Smooth muscle cell (in vitro differentiated cells): ENCODE results near the gene KCTD11. TPM values are rescaled to one million over a fixed set of nuclear protein-coding genes. Genes with fewer than 3 reads are reported as not detected.

ENCODE experiments used
- DNase-seq: peaks from one replicate; lab custom pipeline; 2025; ENCODE audit not compliant: unreplicated experiment; lab: John Stamatoyannopoulos, UW
- H2AFZ ChIP-seq: fragments of 200-600 bp; sonication (generic); 2 replicates; pipeline ENCODE4 v1.6.0; 2016; ENCODE audit warnings: antibody characterized with exemption, low read depth, mild to moderate bottlenecking
- H3F3A ChIP-seq: fragments of 200-600 bp; sonication (generic); 2 replicates; pipeline ENCODE4 v1.6.0; 2017; ENCODE audit warnings: antibody characterized with exemption, low read depth
- H3K27ac ChIP-seq: fragments of 200-600 bp; sonication (generic); 2 replicates; pipeline ENCODE4 v1.5.1; 2016; ENCODE audit warnings: low read depth, mild to moderate bottlenecking
- H3K27me3 ChIP-seq: fragments of 200-600 bp; sonication (generic); 2 replicates; pipeline ENCODE4 v1.6.1; 2016; ENCODE audit warnings: low read depth, mild to moderate bottlenecking
- H3K36me3 ChIP-seq: fragments of 200-600 bp; sonication (generic); 2 replicates; pipeline ENCODE4 v1.5.1; 2016; ENCODE audit warnings: low read depth
- H3K4me1 ChIP-seq: fragments of 200-600 bp; sonication (generic); 2 replicates; pipeline ENCODE4 v1.5.1; 2016; ENCODE audit warnings: low read depth
- H3K4me2 ChIP-seq: fragments of 200-600 bp; sonication (generic); 2 replicates; pipeline ENCODE4 v1.6.0; 2016; ENCODE audit warnings: mild to moderate bottlenecking
- H3K4me3 ChIP-seq: fragments of 200-600 bp; sonication (generic); 2 replicates; pipeline ENCODE4 v1.5.1; 2016; ENCODE audit warnings: mild to moderate bottlenecking
- H3K79me2 ChIP-seq: fragments of 200-600 bp; sonication (generic); 2 replicates; pipeline ENCODE4 v1.6.0; 2016; ENCODE audit warnings: low read depth, mild to moderate bottlenecking
- H3K9ac ChIP-seq: fragments of 200-600 bp; sonication (generic); 2 replicates; pipeline ENCODE4 v1.6.0; 2016; ENCODE audit warnings: low read depth
- H3K9me3 ChIP-seq: fragments of 200-600 bp; sonication (generic); replicated peaks from 2 replicates; pipeline ENCODE4 v1.5.1; 2016; ENCODE audit warnings: low read depth
- H4K20me1 ChIP-seq: fragments of 200-600 bp; sonication (generic); 2 replicates; pipeline ENCODE4 v1.6.0; 2016; ENCODE audit warnings: low read depth
- CTCF ChIP-seq: fragments of 200-600 bp; sonication (generic); IDR thresholded peaks from 2 replicates; pipeline ENCODE4 v1.5.1; 2017; ENCODE audit warnings: borderline replicate concordance, mild to moderate bottlenecking, antibody characterized with exemption; ENCODE audit not compliant: insufficient read depth, poor library complexity, severe bottlenecking
- WGBS: methylation state at CpG from one replicate; pipeline ENCODE4 v1.1.7; 2016; ENCODE audit warnings: low lambda C conversion rate; 5-methylcytosine and 5-hydroxymethylcytosine counted together
- polyA plus RNA-seq: library from polyadenylated mRNA; unstranded; fragments of >200 nt; fragmentation: Nextera tagmentation; extraction: Ambion mirVana; gene quantifications from 2 replicates; pipeline ENCODE4 v1.2.1, GENCODE V29; 2016
- total RNA-seq: library from RNA; depleted of rRNA; stranded (reverse); fragments of >200 nt; gene quantifications from 2 replicates; pipeline ENCODE4 v1.2.3, GENCODE V29; 2014

Gene KCTD11
- total and polyA plus RNA-seq, 2 experiments from 2014 or later: 33.8 to 34.7 TPM

DNA sequence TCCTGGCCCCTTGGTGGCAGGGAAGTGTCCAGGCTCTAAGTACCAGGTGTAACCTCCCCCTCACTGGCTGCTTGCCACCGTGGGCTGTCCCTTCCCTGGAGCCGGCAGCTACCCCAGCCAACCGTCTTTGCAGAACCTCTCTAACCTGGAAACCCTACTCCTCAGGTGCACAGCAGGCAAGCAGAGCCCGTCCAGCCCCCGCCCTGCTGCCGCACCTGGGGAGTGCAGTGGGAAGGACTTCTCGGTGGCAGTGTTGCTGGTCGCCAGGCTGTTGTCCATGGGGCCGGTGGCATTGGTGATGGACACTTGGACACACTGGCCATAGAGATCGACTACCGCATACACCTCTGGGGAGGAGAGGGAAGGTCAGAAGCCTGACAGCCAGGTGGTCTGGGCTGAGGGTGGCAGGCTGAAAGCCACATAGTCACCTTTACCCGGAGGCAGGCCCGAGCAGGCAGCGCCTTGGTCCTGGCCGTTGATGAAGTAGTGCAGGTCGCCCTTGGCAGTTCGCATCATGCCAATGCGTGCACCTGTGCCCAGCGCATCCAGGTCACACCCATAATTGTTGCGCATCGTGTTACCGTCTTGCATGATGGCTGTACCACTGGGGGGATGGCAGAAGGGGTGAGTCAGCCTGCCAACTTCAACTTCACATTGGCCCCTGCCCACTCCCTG, 29.3 kb upstream of the KCTD11 start:
- Histone ChIP-seq H3K79me2 (no peaks in the 10 kb centered on the region), H3K27ac (no peak overlapping the region), H4K20me1 (no peaks in the 10 kb centered on the region), H3K27me3 (no peaks in the 10 kb centered on the region), H3K4me1 (no peaks in the 10 kb centered on the region), H3F3A (no peaks in the 10 kb centered on the region), H3K4me2 (no peak overlapping the region), H3K9me3 (no peaks in the 10 kb centered on the region), H3K9ac (no peak overlapping the region), H3K4me3 (no peak overlapping the region), H2AFZ (no peak overlapping the region), H3K36me3 (no peaks in the 10 kb centered on the region)
- DNase-seq: no peak
- 98% methylated on average over 22 of the region's 22 CpGs for WGBS
- TF ChIP-seq CTCF: no peak

- TF ChIP-seq CTCF: peak; percentile 71
- no peak overlapping the region for H2AFZ ChIP-seq
- H3K4me2 ChIP-seq: no peak overlapping the region
- no peak for DNase-seq
- WGBS: 75% methylated on average over 39 of the region's 39 CpGs
- H3K36me3 ChIP-seq: no peaks in the 10 kb centered on the region
- H3K9me3 ChIP-seq: no peaks in the 10 kb centered on the region
- H3K27ac ChIP-seq: no peak overlapping the region
- H3K27me3 ChIP-seq: no peaks in the 10 kb centered on the region
- no peaks in the 10 kb centered on the region for H4K20me1 ChIP-seq
- no peak overlapping the region for H3K9ac ChIP-seq
- peaks cover 9% of the 10 kb centered on the region for H3K4me1 ChIP-seq
- peaks cover 10% of the 10 kb centered on the region for H3K79me2 ChIP-seq
- no peaks in the 10 kb centered on the region for H3F3A ChIP-seq
- no peak overlapping the region for H3K4me3 ChIP-seq
Observed at GRCh38 chr17:7323731-7324437, 28.1 kb upstream of the KCTD11 start.

DNA sequence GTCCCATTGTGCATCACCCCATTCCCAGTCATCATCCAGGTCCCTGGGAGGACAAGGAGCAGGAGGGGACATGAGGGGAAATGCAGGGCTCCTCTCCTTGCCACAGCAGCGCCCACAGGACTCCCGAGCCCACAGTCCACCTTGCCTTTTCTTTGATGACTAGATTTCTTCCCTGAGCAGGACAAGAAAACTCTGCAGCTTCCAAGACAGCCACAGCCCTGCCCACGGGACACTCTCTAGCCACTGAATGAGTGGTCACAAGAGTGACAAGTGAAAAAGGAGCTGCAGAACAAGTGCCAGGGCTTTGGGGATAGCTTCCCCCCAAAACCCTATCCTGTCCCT, 27.6 kb upstream of the KCTD11 start:
- no peaks in the 10 kb centered on the region for H3F3A ChIP-seq
- H3K36me3 ChIP-seq: no peaks in the 10 kb centered on the region
- no peak overlapping the region for H2AFZ ChIP-seq
- H3K27me3 ChIP-seq: no peaks in the 10 kb centered on the region
- H3K4me1 ChIP-seq: peaks cover 9% of the 10 kb centered on the region
- no peak overlapping the region for H3K27ac ChIP-seq
- H3K9me3 ChIP-seq: no peaks in the 10 kb centered on the region
- WGBS: 89% methylated on average over 3 of the region's 3 CpGs
- H3K79me2 ChIP-seq: peaks cover 10% of the 10 kb centered on the region
- no peak overlapping the region for H3K9ac ChIP-seq
- no peak overlapping the region for H3K4me3 ChIP-seq
- H4K20me1 ChIP-seq: no peaks in the 10 kb centered on the region
- no peak for DNase-seq
- no peak overlapping the region for H3K4me2 ChIP-seq
- no peak for TF ChIP-seq CTCF
